Uterus (tissue), 4 donors: ENCODE data around the gene RNF14. TPM values are rescaled to one million over a fixed set of nuclear protein-coding genes. Genes with fewer than 3 reads are reported as not detected.

Experiments used
- DNase-seq, 2 donors: peaks; one replicate each; pipeline ENCODE4 v3.0.0-alpha.2; 2019 to 2020
- H3K27ac ChIP-seq, 2 donors: fragments of 200-600 bp; sonication (generic); 1 replicate in 1 of 2; 2 replicates in 1 of 2; pipeline ENCODE4 v1.5.1; 2016 to 2018
- H3K27me3 ChIP-seq, 2 donors: fragments of 200-600 bp; sonication (generic); one replicate each; pipeline ENCODE4 v1.5.1; 2018 to 2019; ENCODE audit warnings: control low read depth in 1 of 2
- H3K36me3 ChIP-seq, 2 donors: fragments of 200-600 bp; sonication (generic); one replicate each; pipeline ENCODE4 v1.5.1; 2019; ENCODE audit warnings: control low read depth in 1 of 2
- H3K4me1 ChIP-seq, 2 donors: fragments of 200-600 bp; sonication (generic); one replicate each; pipeline ENCODE4 v1.5.1; 2018 to 2019; ENCODE audit warnings: control low read depth in 1 of 2
- H3K4me3 ChIP-seq, 2 donors: fragments of 200-600 bp; sonication (generic); 1 replicate in 1 of 2; 2 replicates in 1 of 2; pipeline ENCODE4 v1.5.1; 2018 to 2019; ENCODE audit warnings: mild to moderate bottlenecking in 1 of 2
- H3K9me3 ChIP-seq, 2 donors: fragments of 200-600 bp; sonication (generic); one replicate each; pipeline ENCODE4 v1.5.1; 2019; ENCODE audit warnings: control low read depth in 1 of 2
- POLR2A ChIP-seq, 2 donors: fragments of 450-650 bp; IDR thresholded peaks; one replicate each; pipeline ENCODE4 v1.6.1; 2016; ENCODE audit warnings: antibody characterized with exemption in 2 of 2, mild to moderate bottlenecking in 1 of 2, moderate library complexity in 1 of 2
- intact Hi-C: fragments of 100-400 bp; cut with DNase I; formaldehyde crosslinking; loops from one replicate; pipeline ENCODE4 v1.15.1; 2023; ENCODE audit warnings: low total_unique reads
- total RNA-seq, 4 donors: library from RNA; depleted of rRNA in 3 of 4; stranded (reverse); fragments of >200 nt in 3 of 4; gene quantifications; one replicate each; pipeline versions ENCODE4 v1.1.0 to v1.2.4, GENCODE V29; 2014 to 2023
- TF ChIP-seq, protein P1 (sequence below), 4 experiments: fragments of 200-600 bp in 2 of 4; fragments of 450-650 bp in 2 of 4; sonication (generic) in 2 of 4; IDR thresholded peaks; one replicate each; pipeline ENCODE4 v1.5.1; 2016 to 2019; ENCODE audit warnings: antibody characterized with exemption in 4 of 4, mild to moderate bottlenecking in 2 of 4, moderate library complexity in 1 of 4
- donor health status: DM: yes; HTN: yes; CAD: no.

RNF14 gene
- total RNA-seq, 4 donors from 2014 or later = 20.3 to 70.2 (median 46.7) TPM

DNA sequence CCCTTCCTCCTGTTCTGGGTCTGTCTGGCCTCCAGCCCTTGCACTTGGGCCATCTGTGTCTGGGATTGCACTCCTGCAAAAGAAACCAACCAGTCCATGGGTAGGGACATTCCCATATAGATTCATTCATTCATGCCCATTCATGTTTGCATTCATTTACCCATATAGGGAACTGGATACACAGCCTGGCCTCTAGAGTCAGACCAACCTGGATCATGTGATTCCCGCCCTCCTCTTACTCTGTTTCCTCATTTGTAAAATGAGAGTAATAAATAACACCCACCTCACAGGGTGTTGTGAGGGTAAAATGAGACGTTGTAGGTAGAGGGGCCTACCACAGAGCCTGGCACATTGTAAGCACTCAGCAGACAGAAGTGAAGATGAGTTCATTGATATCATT is 19.4 kb upstream of the RNF14 start:
- Histone ChIP-seq H3K27ac (no peak overlapping the region), H3K4me1 (no peaks in the 10 kb centered on the region), H3K9me3 (no peaks in the 10 kb centered on the region), H3K27me3 (no peaks in the 10 kb centered on the region), H3K36me3 (no peaks in the 10 kb centered on the region), H3K4me3 (no peak overlapping the region)
- TF ChIP-seq, protein P1, sequence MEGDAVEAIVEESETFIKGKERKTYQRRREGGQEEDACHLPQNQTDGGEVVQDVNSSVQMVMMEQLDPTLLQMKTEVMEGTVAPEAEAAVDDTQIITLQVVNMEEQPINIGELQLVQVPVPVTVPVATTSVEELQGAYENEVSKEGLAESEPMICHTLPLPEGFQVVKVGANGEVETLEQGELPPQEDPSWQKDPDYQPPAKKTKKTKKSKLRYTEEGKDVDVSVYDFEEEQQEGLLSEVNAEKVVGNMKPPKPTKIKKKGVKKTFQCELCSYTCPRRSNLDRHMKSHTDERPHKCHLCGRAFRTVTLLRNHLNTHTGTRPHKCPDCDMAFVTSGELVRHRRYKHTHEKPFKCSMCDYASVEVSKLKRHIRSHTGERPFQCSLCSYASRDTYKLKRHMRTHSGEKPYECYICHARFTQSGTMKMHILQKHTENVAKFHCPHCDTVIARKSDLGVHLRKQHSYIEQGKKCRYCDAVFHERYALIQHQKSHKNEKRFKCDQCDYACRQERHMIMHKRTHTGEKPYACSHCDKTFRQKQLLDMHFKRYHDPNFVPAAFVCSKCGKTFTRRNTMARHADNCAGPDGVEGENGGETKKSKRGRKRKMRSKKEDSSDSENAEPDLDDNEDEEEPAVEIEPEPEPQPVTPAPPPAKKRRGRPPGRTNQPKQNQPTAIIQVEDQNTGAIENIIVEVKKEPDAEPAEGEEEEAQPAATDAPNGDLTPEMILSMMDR (IDR thresholded peaks at IDR 0.05) = no peak
- TF ChIP-seq POLR2A (IDR thresholded peaks at IDR 0.05) = no peak
- DNase-seq = no peak
- intact Hi-C loops = no loop called here

DNA sequence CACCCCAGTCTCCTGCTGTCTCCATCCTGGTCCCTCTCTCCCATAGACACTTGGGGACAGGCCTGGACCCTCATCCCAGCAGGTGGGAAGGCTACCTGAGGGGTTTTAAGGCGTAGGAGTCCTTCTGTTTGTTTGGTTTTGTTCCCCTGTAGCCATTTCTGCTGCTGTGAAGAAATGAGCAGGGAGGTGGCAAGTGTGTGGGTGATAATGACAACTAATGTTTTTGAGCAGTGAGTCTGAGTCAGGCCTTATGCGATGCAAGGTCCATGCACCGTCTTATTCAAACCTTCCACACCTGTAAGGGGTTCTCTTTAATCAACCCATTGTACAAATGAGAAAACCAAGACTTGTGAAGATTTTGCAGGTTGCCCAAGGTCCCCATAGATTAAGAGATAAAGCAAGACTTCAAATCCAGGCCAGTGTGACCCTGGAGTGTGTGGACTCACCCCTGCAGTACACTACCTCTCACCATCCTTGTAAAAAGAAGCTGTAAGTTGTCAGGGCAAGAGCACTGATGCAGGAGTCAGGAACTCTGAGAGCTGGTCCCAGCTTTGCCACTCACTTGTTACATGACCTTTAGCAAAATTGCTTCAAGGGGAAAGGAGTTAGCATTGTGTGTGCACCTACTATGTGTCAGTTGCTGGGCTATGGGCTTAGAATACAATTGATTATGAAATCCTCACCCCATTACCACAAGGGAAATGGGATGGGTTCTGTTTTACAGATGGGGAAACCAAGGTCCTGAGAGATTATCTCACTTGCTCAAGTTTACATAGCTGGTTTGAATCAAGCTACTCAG is 18.5 kb upstream of the RNF14 start:
- no peaks in the 10 kb centered on the region for H3K36me3 ChIP-seq
- no peaks in the 10 kb centered on the region for H3K9me3 ChIP-seq
- DNase-seq = no peak
- intact Hi-C loops = loop anchor here (10.0 kb wide), 1 partner anchor 76 kb away; the partner anchor contains the start of gene PCDH1
- H3K4me3 ChIP-seq = no peak overlapping the region
- H3K27ac ChIP-seq = no peak overlapping the region
- no peaks in the 10 kb centered on the region for H3K27me3 ChIP-seq
- no peaks in the 10 kb centered on the region for H3K4me1 ChIP-seq
- no peak for TF ChIP-seq POLR2A (IDR thresholded peaks at IDR 0.05)
- TF ChIP-seq, protein P1 (IDR thresholded peaks at IDR 0.05) = no peak

GRCh38 chr5:141951332-141951781 is 17.5 kb upstream of the RNF14 start:
- intact Hi-C loops = loop anchor here (10.0 kb wide), 1 partner anchor 77 kb away; the partner anchor contains the start of gene PCDH1
- TF ChIP-seq, protein P1 (IDR thresholded peaks at IDR 0.05) = no peak
- TF ChIP-seq POLR2A (IDR thresholded peaks at IDR 0.05) = no peak
- no peak overlapping the region for H3K27ac ChIP-seq
- H3K4me1 ChIP-seq = no peaks in the 10 kb centered on the region
- no peaks in the 10 kb centered on the region for H3K36me3 ChIP-seq
- no peaks in the 10 kb centered on the region for H3K9me3 ChIP-seq
- no peak for DNase-seq
- no peak overlapping the region for H3K4me3 ChIP-seq
- H3K27me3 ChIP-seq = no peaks in the 10 kb centered on the region

DNA sequence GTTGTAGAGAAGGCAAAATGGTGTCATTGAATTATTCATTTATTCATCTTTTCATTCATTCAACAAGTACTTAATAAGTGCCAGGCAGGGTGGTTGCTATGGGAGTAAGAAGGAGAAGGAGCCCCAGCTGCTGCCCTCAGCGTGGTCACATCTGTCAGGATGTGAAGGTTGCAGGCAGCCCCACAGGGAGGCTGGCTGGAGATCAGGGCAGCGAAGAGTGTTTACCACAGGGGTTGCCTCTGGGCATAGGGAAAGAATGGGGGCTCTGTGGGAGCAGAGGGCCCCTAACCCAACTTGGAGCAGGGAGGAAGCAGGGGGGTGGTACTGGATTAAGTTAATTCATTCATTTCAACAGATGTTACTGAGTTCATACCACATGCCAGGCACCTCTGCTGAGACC is 16.9 kb upstream of the RNF14 start:
- intact Hi-C loops = loop anchor here (10.0 kb wide), 1 partner anchor 77 kb away; the partner anchor contains the start of gene PCDH1
- no peaks in the 10 kb centered on the region for H3K4me1 ChIP-seq
- no peaks in the 10 kb centered on the region for H3K36me3 ChIP-seq
- H3K9me3 ChIP-seq = no peaks in the 10 kb centered on the region
- no peaks in the 10 kb centered on the region for H3K27me3 ChIP-seq
- TF ChIP-seq POLR2A (IDR thresholded peaks at IDR 0.05) = no peak
- TF ChIP-seq, protein P1 (IDR thresholded peaks at IDR 0.05) = no peak
- no peak for DNase-seq
- H3K27ac ChIP-seq = no peak overlapping the region
- H3K4me3 ChIP-seq = no peak overlapping the region

- Histone ChIP-seq H3K4me1 (no peaks in the 10 kb centered on the region), H3K27me3 (no peaks in the 10 kb centered on the region), H3K36me3 (no peaks in the 10 kb centered on the region), H3K27ac (no peak overlapping the region), H3K9me3 (no peaks in the 10 kb centered on the region), H3K4me3 (no peak overlapping the region)
- DNase-seq = no peak
- TF ChIP-seq POLR2A (IDR thresholded peaks at IDR 0.05) = no peak
- TF ChIP-seq, protein P1 (IDR thresholded peaks at IDR 0.05) = no peak
- intact Hi-C loops = loop anchor here (10.0 kb wide), 1 partner anchor 79 kb away; the partner anchor contains the start of gene PCDH1
These were observed 14.7 kb upstream of the RNF14 start for GRCh38 chr5:141954194-141954593.
